Astrocyte of the spinal cord (primary cell): ENCODE data around the gene TARS1.

ENCODE experiments used
- DNase-seq: peaks from one replicate; pipeline ENCODE4 v3.0.0; 2011; ENCODE audit warnings: low read depth, low spot score
- H3K4me3 ChIP-seq: 2 replicates; pipeline ENCODE4 v1.5.1; 2011; ENCODE audit warnings: low read depth, mild to moderate bottlenecking, low read length, moderate library complexity
- in situ Hi-C: cut with HindIII; loops from 2 replicates; pipeline ENCODE4 v1.10.0; 2017; ENCODE audit warnings: low sequenced_read_pairs
- TF ChIP-seq, protein P1 (sequence below): IDR thresholded peaks from 2 replicates; pipeline ENCODE4 v1.5.1; 2012; ENCODE audit warnings: low read depth, mild to moderate bottlenecking, low read length, inconsistent platforms

Gene TARS1

DNA sequence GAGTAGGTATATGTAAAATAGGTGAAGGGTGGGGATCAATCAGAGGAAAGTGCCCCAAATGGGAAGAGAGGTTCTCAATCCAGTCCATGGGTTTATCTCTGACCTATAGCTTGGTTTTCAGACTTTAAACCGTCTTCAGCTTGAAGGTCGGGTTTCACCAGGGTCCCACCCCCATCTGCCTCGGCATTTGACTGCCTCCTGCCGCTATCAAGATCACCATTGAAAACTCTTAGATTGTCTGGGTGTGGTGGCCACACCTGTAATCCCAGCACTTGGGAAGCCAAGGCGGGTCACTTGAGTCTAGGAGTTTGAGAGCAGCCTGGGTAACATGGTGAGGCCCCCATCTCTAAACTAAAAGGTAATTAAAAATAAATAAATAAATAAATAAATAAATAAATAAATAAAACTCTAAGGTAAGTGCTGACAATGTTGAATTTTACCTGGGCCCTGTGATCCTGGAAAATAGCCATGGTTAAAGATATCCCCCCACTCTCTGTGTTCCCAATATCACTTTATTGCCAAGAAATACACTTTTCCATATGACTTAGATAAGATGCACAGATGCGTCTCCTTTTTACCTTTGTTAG, 48.8 kb downstream of the TARS1 start:
- no peak overlapping the region for H3K4me3 ChIP-seq
- in situ Hi-C loops: no loop called here
- DNase-seq: no peak
- TF ChIP-seq, protein P1, sequence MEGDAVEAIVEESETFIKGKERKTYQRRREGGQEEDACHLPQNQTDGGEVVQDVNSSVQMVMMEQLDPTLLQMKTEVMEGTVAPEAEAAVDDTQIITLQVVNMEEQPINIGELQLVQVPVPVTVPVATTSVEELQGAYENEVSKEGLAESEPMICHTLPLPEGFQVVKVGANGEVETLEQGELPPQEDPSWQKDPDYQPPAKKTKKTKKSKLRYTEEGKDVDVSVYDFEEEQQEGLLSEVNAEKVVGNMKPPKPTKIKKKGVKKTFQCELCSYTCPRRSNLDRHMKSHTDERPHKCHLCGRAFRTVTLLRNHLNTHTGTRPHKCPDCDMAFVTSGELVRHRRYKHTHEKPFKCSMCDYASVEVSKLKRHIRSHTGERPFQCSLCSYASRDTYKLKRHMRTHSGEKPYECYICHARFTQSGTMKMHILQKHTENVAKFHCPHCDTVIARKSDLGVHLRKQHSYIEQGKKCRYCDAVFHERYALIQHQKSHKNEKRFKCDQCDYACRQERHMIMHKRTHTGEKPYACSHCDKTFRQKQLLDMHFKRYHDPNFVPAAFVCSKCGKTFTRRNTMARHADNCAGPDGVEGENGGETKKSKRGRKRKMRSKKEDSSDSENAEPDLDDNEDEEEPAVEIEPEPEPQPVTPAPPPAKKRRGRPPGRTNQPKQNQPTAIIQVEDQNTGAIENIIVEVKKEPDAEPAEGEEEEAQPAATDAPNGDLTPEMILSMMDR: no peak

DNA sequence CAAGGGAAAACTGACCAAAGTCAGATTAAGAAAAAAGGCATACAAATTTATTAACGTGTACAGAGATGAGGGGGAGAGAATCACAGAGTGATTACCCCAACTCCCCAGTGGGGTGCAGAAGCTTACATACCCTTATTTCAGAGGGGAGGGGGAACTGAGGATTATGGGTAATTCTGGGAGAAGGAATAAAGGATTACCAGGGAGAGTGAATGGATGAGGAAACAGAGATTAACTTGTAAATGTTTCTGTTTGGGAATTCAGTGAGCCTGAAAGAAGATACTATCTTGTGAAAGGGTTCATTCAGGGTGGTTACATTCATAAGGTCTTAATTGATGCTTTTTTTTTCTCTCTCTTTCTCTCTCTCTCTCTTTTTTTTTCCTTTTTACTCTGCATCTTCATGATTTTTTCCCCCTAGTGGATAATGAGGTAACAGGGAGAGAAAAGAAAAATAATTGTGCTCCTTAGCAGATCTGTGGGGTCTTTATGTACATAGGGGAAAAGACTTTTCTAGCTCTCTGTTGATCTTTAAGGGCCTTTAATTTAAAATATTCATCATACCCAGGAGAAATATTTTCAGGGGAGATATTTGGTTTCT, 49.4 kb downstream of the TARS1 start:
- DNase-seq: no peak
- TF ChIP-seq, protein P1: no peak
- H3K4me3 ChIP-seq: no peak overlapping the region
- in situ Hi-C loops: no loop called here

DNA sequence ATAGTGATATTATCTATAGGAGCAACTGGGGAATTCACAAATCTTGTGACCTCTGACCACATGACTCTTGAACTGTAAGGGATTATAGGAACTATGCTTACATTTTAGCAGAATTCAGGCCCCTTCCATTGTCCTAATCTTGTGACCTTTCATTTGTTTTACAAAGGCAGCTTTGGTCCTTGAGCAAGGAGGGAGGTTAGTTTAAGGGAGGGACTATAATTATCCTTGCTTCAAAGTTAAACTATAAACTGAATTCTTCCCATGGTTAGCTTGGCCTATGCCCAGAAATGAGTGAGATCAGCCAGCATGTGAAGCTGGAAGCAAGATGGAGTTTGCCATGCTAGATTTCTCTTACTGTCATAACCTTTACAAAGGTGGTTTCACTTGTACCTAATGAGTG, 51.2 kb downstream of the TARS1 start:
- TF ChIP-seq, protein P1: no peak
- DNase-seq: peak; percentile 12
- H3K4me3 ChIP-seq: no peak overlapping the region
- in situ Hi-C loops: no loop called here

GRCh38 chr5:33494466-33494865, 53.7 kb downstream of the TARS1 start:
- TF ChIP-seq, protein P1: no peak
- in situ Hi-C loops: no loop called here
- no peak for DNase-seq
- H3K4me3 ChIP-seq: no peak overlapping the region

GRCh38 chr5:33501260-33501659, 60.5 kb downstream of the TARS1 start:
- TF ChIP-seq, protein P1: no peak
- in situ Hi-C loops: no loop called here
- no peak for DNase-seq

DNA sequence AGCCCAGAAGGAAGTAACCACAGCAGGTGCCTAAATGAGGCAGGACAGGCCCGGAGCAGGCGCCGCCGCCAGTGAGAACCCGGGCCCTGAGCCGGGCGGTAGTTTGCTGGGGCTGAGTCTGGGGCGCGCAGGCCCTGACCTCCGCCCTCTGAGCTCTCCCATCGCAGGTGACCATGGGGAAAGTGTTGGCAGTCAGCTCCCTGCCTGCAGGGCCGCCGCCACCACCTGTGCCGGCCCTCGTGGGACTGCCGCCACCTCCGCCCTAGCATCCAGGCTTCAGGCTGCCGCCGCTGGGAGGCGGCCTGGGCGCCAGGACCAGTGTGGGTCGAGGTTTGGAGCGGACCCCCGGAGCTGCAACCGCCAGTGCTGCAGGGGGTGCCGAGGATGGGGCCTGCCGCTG, 61.1 kb downstream of the TARS1 start:
- TF ChIP-seq, protein P1: no peak
- no peak overlapping the region for H3K4me3 ChIP-seq
- in situ Hi-C loops: no loop called here
- no peak for DNase-seq

More at GRCh38 chr5:33501260-33501659, 60.5 kb downstream of the TARS1 start:
- H3K4me3 ChIP-seq: no peak overlapping the region
